GM12801 (cell line): ENCODE results near the gene PGGHG.

Source experiments
- TF ChIP-seq, protein P1 (sequence below): IDR thresholded peaks from one replicate; pipeline ENCODE4 v1.5.1; 2011; ENCODE audit warnings: control low read depth; ENCODE audit not compliant: insufficient read length; ENCODE audit errors: extremely low read depth

The PGGHG gene

DNA sequence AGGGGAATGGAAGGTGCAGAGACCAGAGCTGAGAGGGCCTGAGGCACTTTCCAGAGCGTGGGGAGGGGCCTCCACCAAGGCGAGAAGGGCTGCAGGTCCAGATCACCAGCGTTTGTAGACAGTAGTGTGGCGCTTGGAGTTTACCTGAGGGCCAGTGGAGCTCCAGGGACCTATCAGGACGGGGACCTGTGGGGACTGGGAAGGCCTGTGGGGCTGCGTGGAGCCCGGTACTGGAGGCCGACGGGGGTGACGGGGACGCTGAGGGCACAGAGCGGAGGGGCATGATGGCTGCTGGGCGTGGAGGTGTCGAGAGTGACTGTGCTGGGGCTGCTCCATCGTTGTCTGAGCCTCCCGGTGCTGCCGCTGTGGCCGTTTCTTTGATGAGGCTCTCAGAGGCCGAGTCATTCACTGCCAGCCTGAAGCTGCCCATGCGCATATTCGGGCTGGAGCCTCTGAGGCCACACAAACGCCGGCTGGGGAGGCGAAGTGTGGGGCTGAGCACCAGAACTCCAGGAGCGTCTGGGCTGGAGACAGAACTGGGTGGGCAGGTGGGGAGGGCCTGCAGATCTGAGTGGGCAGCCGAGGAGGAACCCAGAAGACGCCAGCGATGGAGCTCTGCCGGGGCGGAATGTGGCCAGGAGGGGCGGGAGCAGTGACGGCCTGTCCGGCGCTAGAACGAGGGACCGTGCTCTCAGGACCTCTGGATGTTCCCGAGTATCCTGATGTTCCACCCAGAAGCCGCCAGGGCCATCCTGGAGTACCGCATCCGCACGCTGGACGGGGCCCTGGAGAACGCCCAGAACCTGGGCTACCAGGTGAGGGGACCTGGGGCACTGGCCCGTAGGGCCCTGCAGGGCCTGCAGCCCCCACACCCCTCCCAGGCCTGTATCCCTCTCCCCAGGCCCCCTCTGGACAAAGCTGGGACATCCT, 2.6 kb downstream of the PGGHG start:
- TF ChIP-seq, protein P1, sequence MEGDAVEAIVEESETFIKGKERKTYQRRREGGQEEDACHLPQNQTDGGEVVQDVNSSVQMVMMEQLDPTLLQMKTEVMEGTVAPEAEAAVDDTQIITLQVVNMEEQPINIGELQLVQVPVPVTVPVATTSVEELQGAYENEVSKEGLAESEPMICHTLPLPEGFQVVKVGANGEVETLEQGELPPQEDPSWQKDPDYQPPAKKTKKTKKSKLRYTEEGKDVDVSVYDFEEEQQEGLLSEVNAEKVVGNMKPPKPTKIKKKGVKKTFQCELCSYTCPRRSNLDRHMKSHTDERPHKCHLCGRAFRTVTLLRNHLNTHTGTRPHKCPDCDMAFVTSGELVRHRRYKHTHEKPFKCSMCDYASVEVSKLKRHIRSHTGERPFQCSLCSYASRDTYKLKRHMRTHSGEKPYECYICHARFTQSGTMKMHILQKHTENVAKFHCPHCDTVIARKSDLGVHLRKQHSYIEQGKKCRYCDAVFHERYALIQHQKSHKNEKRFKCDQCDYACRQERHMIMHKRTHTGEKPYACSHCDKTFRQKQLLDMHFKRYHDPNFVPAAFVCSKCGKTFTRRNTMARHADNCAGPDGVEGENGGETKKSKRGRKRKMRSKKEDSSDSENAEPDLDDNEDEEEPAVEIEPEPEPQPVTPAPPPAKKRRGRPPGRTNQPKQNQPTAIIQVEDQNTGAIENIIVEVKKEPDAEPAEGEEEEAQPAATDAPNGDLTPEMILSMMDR: no peak

DNA sequence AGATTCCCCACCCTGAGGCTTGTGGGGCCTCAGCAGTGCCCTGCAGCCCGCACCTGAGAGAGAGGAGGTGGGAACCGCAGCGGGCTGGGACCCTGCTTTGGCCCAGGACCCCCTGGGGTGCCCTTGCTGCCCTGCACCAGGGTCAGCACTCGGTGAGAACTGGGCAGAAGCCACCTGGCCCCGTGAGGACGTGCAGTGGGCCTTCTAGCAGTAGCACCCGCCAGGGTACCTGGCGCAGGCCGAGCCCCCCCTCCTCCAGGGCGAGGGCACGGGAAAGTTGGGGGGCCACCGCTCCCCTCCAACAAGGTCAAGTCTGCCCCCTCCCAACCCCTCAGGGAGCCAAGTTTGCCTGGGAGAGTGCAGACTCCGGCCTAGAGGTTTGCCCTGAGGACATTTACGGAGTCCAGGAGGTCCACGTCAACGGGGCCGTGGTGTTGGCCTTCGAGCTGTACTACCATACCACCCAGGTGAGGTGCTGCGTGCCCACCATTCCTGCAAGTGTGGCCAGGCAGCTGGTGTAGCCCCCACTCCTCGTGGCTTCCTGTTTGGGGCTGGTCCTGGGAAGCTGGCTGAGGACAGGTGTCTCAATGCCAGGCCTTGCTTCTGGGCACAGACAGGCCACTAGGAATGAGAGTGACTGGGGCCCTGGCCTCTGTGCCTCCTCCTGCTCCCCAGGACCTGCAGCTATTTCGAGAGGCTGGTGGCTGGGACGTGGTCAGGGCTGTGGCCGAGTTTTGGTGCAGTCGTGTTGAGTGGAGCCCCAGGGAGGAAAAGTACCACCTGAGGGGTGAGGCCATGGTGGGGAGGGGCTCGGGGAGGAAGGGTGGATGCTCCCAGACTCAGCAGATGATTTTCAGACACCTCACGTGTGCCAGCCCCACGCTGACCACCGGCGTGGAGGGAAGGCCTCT, 3.5 kb downstream of the PGGHG start:
- TF ChIP-seq, protein P1: no peak

GRCh38 chr11:293271-293851, 4.4 kb downstream of the PGGHG start:
- TF ChIP-seq, protein P1: no peak

DNA sequence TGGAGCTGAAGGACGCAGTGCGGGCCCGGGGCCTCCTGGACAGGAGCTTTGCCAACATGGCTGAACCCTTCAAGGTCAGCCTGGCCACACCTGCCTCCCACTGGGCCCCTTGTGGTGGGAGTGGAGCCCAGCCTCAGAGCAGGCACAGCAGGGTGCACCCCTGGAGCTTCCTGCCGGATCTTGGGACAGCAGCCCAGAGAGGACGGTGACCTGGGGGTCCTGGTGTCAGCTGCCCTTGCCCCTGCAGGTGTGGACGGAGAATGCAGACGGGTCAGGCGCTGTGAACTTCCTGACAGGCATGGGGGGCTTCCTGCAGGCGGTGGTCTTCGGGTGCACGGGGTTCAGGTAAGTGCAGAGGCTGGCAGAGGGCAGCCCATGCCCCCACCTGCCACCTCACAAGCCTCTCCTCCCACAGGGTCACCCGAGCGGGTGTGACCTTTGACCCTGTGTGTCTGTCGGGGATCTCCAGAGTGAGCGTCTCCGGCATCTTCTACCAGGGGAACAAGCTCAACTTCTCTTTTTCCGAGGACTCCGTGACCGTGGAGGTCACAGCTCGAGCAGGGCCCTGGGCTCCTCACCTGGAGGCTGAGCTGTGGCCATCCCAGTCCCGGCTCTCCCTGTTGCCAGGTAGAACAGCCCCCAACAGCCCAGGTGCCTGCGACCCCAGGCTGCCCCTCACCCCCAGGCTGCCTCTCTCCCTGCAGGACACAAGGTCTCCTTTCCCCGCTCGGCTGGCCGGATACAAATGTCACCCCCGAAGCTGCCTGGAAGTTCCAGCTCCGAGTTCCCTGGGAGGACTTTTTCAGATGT, 5.1 kb downstream of the PGGHG start:
- TF ChIP-seq, protein P1: no peak

DNA sequence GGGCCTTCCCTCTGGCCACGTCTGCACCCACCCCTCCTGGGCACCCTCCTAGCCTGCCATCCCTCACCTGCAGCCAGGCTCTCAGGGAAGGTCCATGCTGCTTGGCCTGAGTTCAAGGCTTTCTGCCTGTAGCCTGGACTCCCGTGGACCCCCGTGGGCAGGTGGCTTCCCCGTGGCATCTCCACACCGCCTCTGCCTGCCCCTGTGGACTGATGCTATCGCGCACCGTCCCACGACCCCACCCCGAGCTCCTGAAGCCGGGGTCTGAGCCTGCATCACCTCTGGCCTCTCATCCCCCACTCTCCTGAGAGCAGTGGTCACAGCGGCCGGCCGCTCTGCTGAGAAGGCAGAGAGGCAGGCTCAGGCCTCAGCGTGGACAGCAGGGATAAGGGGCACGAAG, 5.9 kb downstream of the PGGHG start:
- TF ChIP-seq, protein P1: no peak

GRCh38 chr11:295351-296170, 6.6 kb downstream of the PGGHG start:
- TF ChIP-seq, protein P1: no peak
